H1 (cell line): ENCODE measurements around the gene SEPTIN2. TPM values are rescaled to one million over a fixed set of nuclear protein-coding genes. Genes with fewer than 3 reads are reported as not detected.

Source experiments
- CTCF ChIA-PET: fragments of 300-600 bp; sonication (Branson Sonifier 250); formaldehyde crosslinking; loops from one replicate; lab custom pipeline; 2021; ENCODE audit not compliant: partially characterized antibody; lab: Charles Lee
- POLR2A ChIA-PET: fragments of 300-600 bp; sonication (Branson Sonifier 250); formaldehyde crosslinking; loops from one replicate; lab custom pipeline; 2021; ENCODE audit warnings: inconsistent platforms; ENCODE audit not compliant: partially characterized antibody; lab: Charles Lee
- DNase-seq, 2 experiments: peaks; one replicate each; pipeline versions ENCODE4 v3.0.0 to v3.0.0-alpha.2; 2010 to 2022; ENCODE audit warnings: low spot score in 2 of 2, low read depth in 1 of 2, mixed read lengths in 1 of 2
- FAIRE-seq: peaks from 2 replicates; lab custom pipeline; 2011; peaks lifted over from hg19 to GRCh38; lab: Jason Lieb, UNC
- H2AFZ ChIP-seq: 2 replicates; pipeline ENCODE4 v1.8.1; 2012; ENCODE audit warnings: low read length, inconsistent platforms
- H2AK5ac ChIP-seq: 2 replicates; pipeline ENCODE4 v1.6.1; 2013; ENCODE audit warnings: low read depth, low read length
- H2BK120ac ChIP-seq: replicated peaks from 2 replicates; pipeline ENCODE3; 2013; ENCODE audit warnings: low read depth, low read length, inconsistent platforms
- H2BK12ac ChIP-seq: 2 replicates; pipeline ENCODE4 v1.6.1; 2013; ENCODE audit warnings: low read depth, low read length
- H2BK15ac ChIP-seq: 2 replicates; pipeline ENCODE4 v1.6.1; 2013; ENCODE audit warnings: low read length
- H2BK20ac ChIP-seq: 2 replicates; pipeline ENCODE4 v1.6.1; 2013; ENCODE audit warnings: low read length
- H2BK5ac ChIP-seq: 2 replicates; pipeline ENCODE4 v1.6.1; 2013; ENCODE audit warnings: low read depth, low read length
- H3K14ac ChIP-seq: 2 replicates; pipeline ENCODE4 v1.6.1; 2013; ENCODE audit warnings: inconsistent platforms; ENCODE audit not compliant: insufficient read length
- H3K18ac ChIP-seq: 2 replicates; pipeline ENCODE4 v1.6.1; 2013; ENCODE audit warnings: low read length; ENCODE audit errors: extremely low read depth
- H3K23ac ChIP-seq: 2 replicates; pipeline ENCODE4 v1.6.1; 2013; ENCODE audit warnings: inconsistent platforms; ENCODE audit not compliant: insufficient read length
- H3K23me2 ChIP-seq: 2 replicates; pipeline ENCODE4 v1.6.1; 2013; ENCODE audit warnings: low read depth, low read length
- H3K27ac ChIP-seq: 2 replicates; pipeline ENCODE4 v1.6.1; 2011; ENCODE audit warnings: low read depth, low read length, inconsistent platforms
- H3K27me3 ChIP-seq, 4 experiments: replicated peaks in 1 of 4; 1 replicate in 1 of 4; 2 replicates in 3 of 4; pipeline versions ENCODE4 v1.6.1 to v1.8.1; 2011 to 2013; ENCODE audit warnings: low read length in 3 of 4, mild to moderate bottlenecking in 3 of 4, inconsistent platforms in 2 of 4, mixed read lengths in 2 of 4, moderate library complexity in 1 of 4; ENCODE audit not compliant: control insufficient read depth in 3 of 4, insufficient read depth in 3 of 4; ENCODE audit errors: extremely low read depth in 1 of 4
- H3K36me3 ChIP-seq, 4 experiments: 2 replicates each; pipeline versions ENCODE4 v1.6.1 to v1.8.1; 2011 to 2013; ENCODE audit warnings: mild to moderate bottlenecking in 4 of 4, low read length in 3 of 4, moderate library complexity in 2 of 4, control low read depth in 1 of 4, inconsistent platforms in 1 of 4; ENCODE audit not compliant: insufficient read depth in 4 of 4, control insufficient read depth in 2 of 4
- H3K4ac ChIP-seq: replicated peaks from 2 replicates; pipeline ENCODE3; 2013; ENCODE audit warnings: low read length, low read depth, mixed read lengths, inconsistent platforms; ENCODE audit not compliant: insufficient read length
- H3K4me1 ChIP-seq, 4 experiments: replicated peaks in 1 of 4; 1 replicate in 1 of 4; 2 replicates in 3 of 4; pipeline versions ENCODE4 v1.6.1 to v1.8.1; 2011 to 2013; ENCODE audit warnings: low read length in 3 of 4, inconsistent platforms in 2 of 4, mixed read lengths in 1 of 4; ENCODE audit not compliant: insufficient read depth in 4 of 4, control insufficient read depth in 3 of 4
- H3K4me2 ChIP-seq, 2 experiments: 2 replicates each; pipeline versions ENCODE4 v1.6.1 to v1.8.1; 2011 to 2013; ENCODE audit warnings: low read depth in 2 of 2, low read length in 2 of 2, control low read depth in 1 of 2, inconsistent platforms in 1 of 2, mild to moderate bottlenecking in 1 of 2; ENCODE audit not compliant: insufficient read depth in 1 of 2
- H3K4me3 ChIP-seq, 4 experiments: fragments of 200-600, 300-600 bp in 1 of 4; sonication (generic), shearing (Covaris generic), sonication (Bioruptor Twin) in 1 of 4; 2 replicates each; pipeline versions ENCODE4 v1.5.1 to v1.8.1; 2011 to 2016; ENCODE audit warnings: low read length in 4 of 4, low read depth in 3 of 4, control low read depth in 2 of 4, inconsistent platforms in 2 of 4, mild to moderate bottlenecking in 2 of 4, mixed read lengths in 1 of 4, moderate library complexity in 1 of 4; ENCODE audit not compliant: insufficient read depth in 2 of 4; ENCODE audit errors: extremely low read depth in 1 of 4
- H3K56ac ChIP-seq: replicated peaks from 2 replicates; pipeline ENCODE3; 2013; ENCODE audit warnings: low read depth, mild to moderate bottlenecking, mixed read lengths, low read length, inconsistent platforms; ENCODE audit not compliant: insufficient read length
- H3K79me1 ChIP-seq: 2 replicates; pipeline ENCODE4 v1.6.1; 2013; ENCODE audit warnings: low read depth, low read length, control low read depth
- H3K79me2 ChIP-seq, 2 experiments: 2 replicates each; pipeline versions ENCODE4 v1.6.1 to v1.8.1; 2012 to 2013; ENCODE audit warnings: low read length in 2 of 2, mild to moderate bottlenecking in 2 of 2, inconsistent platforms in 1 of 2; ENCODE audit not compliant: insufficient read depth in 2 of 2, control insufficient read depth in 1 of 2
- H3K9ac ChIP-seq, 4 experiments: replicated peaks in 1 of 4; 1 replicate in 1 of 4; 2 replicates in 3 of 4; pipeline versions ENCODE4 v1.6.1 to v1.8.1; 2011 to 2013; ENCODE audit warnings: low read depth in 3 of 4, low read length in 3 of 4, control low read depth in 2 of 4, mild to moderate bottlenecking in 2 of 4, moderate library complexity in 2 of 4, inconsistent platforms in 1 of 4; ENCODE audit errors: extremely low read depth in 1 of 4
- H3K9me3 ChIP-seq, 2 experiments: 2 replicates each; pipeline versions ENCODE4 v1.6.1 to v1.8.1; 2012 to 2013; ENCODE audit warnings: mild to moderate bottlenecking in 2 of 2, moderate library complexity in 2 of 2, control low read depth in 1 of 2, inconsistent platforms in 1 of 2, low read depth in 1 of 2, low read length in 1 of 2, mixed read lengths in 1 of 2; ENCODE audit not compliant: insufficient read depth in 2 of 2
- H4K20me1 ChIP-seq, 2 experiments: replicated peaks in 1 of 2; 2 replicates each; pipeline versions ENCODE3 to v1.8.1; 2011 to 2013; ENCODE audit warnings: inconsistent platforms in 2 of 2, low read length in 2 of 2, mild to moderate bottlenecking in 1 of 2; ENCODE audit not compliant: insufficient read depth in 2 of 2, control insufficient read depth in 1 of 2
- H4K5ac ChIP-seq: 2 replicates; pipeline ENCODE4 v1.6.1; 2013; ENCODE audit warnings: low read length, low read depth, mixed read lengths, inconsistent platforms; ENCODE audit not compliant: insufficient read length
- H4K8ac ChIP-seq: 2 replicates; pipeline ENCODE4 v1.8.0; 2013; ENCODE audit warnings: mild to moderate bottlenecking, moderate library complexity, low read length, inconsistent platforms; ENCODE audit not compliant: insufficient read depth; ENCODE audit errors: extremely low read depth
- H4K91ac ChIP-seq: replicated peaks from 2 replicates; pipeline ENCODE3; 2013; ENCODE audit warnings: low read length, mixed read lengths, inconsistent platforms; ENCODE audit not compliant: insufficient read length
- CTBP2 ChIP-seq: IDR thresholded peaks from 2 replicates; pipeline ENCODE4 v1.7.0; 2011; ENCODE audit warnings: borderline replicate concordance, mild to moderate bottlenecking, moderate library complexity, mixed read lengths, low read length; ENCODE audit not compliant: insufficient read depth, insufficient read length
- EZH2 ChIP-seq: fragments of 200-600 bp; sonication (generic); IDR thresholded peaks from 2 replicates; pipeline ENCODE4 v1.7.1; 2012; ENCODE audit warnings: low read depth, mild to moderate bottlenecking, moderate library complexity, low read length, inconsistent platforms; ENCODE audit not compliant: severe bottlenecking
- SIN3A ChIP-seq, 2 experiments: IDR thresholded peaks in 1 of 2; conservative IDR thresholded peaks in 1 of 2; 2 replicates each; pipeline ENCODE4 v1.6.1; 2011 to 2012; ENCODE audit warnings: low read length in 2 of 2, improper control_type of control experiment in 1 of 2, low read depth in 1 of 2, mild to moderate bottlenecking in 1 of 2
- TEAD4 ChIP-seq: IDR thresholded peaks from 2 replicates; pipeline ENCODE4 v1.6.1; 2012; ENCODE audit warnings: low read depth, low read length, inconsistent platforms, mixed read lengths
- USF2 ChIP-seq: IDR thresholded peaks from 2 replicates; pipeline ENCODE4 v1.6.1; 2011; ENCODE audit warnings: low read length, improper control_type of control experiment
- YY1 ChIP-seq: IDR thresholded peaks from 2 replicates; pipeline ENCODE4 v1.6.1; 2011; ENCODE audit warnings: low read depth, mild to moderate bottlenecking, low read length
- ZNF274 ChIP-seq: IDR thresholded peaks from 2 replicates; pipeline ENCODE4 v1.7.0; 2012; ENCODE audit warnings: low read length, borderline replicate concordance; ENCODE audit errors: extremely low read depth
- WGBS, 2 experiments: shearing (Covaris generic) in 1 of 2; methylation state at CpG; one replicate each; pipeline versions ENCODE4 v1.1.6 to v1.1.7; 2013 to 2015; ENCODE audit warnings: low lambda C conversion rate in 2 of 2, mixed read lengths in 2 of 2, inconsistent platforms in 1 of 2, low coverage in 1 of 2, missing lambda C conversion rate in 1 of 2; ENCODE audit not compliant: insufficient replicate concordance in 2 of 2, insufficient coverage in 1 of 2, insufficient read length in 1 of 2; ENCODE audit errors: extremely low coverage in 1 of 2, missing lambda C conversion rate in 1 of 2; 5-methylcytosine and 5-hydroxymethylcytosine counted together
- polyA plus RNA-seq, 7 experiments: library from polyadenylated mRNA; depleted of rRNA in 3 of 7; stranded (reverse) in 5 of 7; unstranded in 2 of 7; fragments of >200 nt in 5 of 7; fragments of 200-250 nt in 2 of 7; gene quantifications; 1 replicate in 5 of 7; 2 replicates in 1 of 7; 4 replicates in 1 of 7; pipeline versions ENCODE4 v1.2.1 to v1.2.3, GENCODE V29; 2011 to 2013; ENCODE audit warnings: missing spikeins in 2 of 7, mixed read lengths in 2 of 7
- total RNA-seq: library from RNA; stranded (reverse); fragmentation: NEBNext Ultra II Directional; extraction: Animal tissue kit (Norgen Biotek cat#: 25700); gene quantifications from 2 replicates; pipeline ENCODE4 v1.2.1, GENCODE V29; 2021
- TF ChIP-seq, protein P1 (sequence below): IDR thresholded peaks from 2 replicates; pipeline ENCODE4 v1.6.1; 2012; ENCODE audit warnings: low read length, inconsistent platforms

Gene SEPTIN2
- total and polyA plus RNA-seq, 2 of the 8 experiments (the other 6 are each of a cell fraction or from before 2014, with no cell fraction given) = 392 to 650 TPM

- Histone ChIP-seq H3K4ac (no peak overlapping the region), H3K23me2 (no peaks in the 10 kb centered on the region), H3K9ac (no peak overlapping the region), H3K9me3 (no peaks in the 10 kb centered on the region), H3K27ac (no peak overlapping the region), H3K79me2 (0 out of 4 replicates have a peak, but pooled peaks cover 0 to 2% of the 10 kb centered on the region in 2 experiments), H3K36me3 (no peaks in the 10 kb centered on the region; a peak in 3 of 8 replicates), H4K91ac (no peak overlapping the region), H2AFZ (no peak overlapping the region), H3K27me3 (no peaks in the 10 kb centered on the region), H4K8ac (no peak overlapping the region)
- CTCF ChIA-PET = interaction anchor here (5.2 kb wide), 1 partner anchor 15 kb away, joined by 20 read pairs; no protein-coding TSS in a partner anchor
- TF ChIP-seq TEAD4 (no peak), CTBP2 (no peak), YY1 (no peak), SIN3A (conservative IDR thresholded peaks at IDR 0.05 in 1 of 2, IDR thresholded peaks at IDR 0.05 in 1 of 2; ENCODE audit: low read depth in 1 of 2, low read length in 2 of 2) (no peak), USF2 (no peak), EZH2 (no peak), ZNF274 (no peak)
- TF ChIP-seq, protein P1, sequence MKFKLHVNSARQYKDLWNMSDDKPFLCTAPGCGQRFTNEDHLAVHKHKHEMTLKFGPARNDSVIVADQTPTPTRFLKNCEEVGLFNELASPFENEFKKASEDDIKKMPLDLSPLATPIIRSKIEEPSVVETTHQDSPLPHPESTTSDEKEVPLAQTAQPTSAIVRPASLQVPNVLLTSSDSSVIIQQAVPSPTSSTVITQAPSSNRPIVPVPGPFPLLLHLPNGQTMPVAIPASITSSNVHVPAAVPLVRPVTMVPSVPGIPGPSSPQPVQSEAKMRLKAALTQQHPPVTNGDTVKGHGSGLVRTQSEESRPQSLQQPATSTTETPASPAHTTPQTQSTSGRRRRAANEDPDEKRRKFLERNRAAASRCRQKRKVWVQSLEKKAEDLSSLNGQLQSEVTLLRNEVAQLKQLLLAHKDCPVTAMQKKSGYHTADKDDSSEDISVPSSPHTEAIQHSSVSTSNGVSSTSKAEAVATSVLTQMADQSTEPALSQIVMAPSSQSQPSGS = no peak
- TF ChIP-seq, all 59 proteins: peak for 0
- Histone ChIP-seq H3K4me1 (0 out of 7 replicates have a peak, but pooled peaks cover 0 to 2% (median 0%) of the 10 kb centered on the region in 4 experiments), H2BK5ac (no peak overlapping the region), H2BK120ac (no peak overlapping the region), H2AK5ac (no peak overlapping the region), H2BK20ac (no peak overlapping the region), H2BK12ac (no peak overlapping the region), H3K23ac (no peak overlapping the region), H3K18ac (no peak overlapping the region), H3K4me2 (no peak overlapping the region), H4K20me1 (peaks cover 3 to 9% of the 10 kb centered on the region in 2 experiments), H3K79me1 (peaks cover 10% of the 10 kb centered on the region; the same call in 1 of the 2 replicates), H4K5ac (no peak overlapping the region), H2BK15ac (no peak overlapping the region), H3K14ac (no peak overlapping the region), H3K4me3 (no peak overlapping the region), H3K56ac (no peak overlapping the region)
- FAIRE-seq (no peak), DNase-seq (no peak)
- WGBS, 2 experiments = 91% methylated on average over 2 of the region's 2 CpGs; no CpG with 5 or more reads in 1 of the 2 experiments
- POLR2A ChIA-PET = no interaction called here
Observed at GRCh38 chr2:241376808-241377207, 61.1 kb downstream of the SEPTIN2 start.
